NCI-H748 (cell line): ENCODE results near the gene ANK3.
A peak's percentile ranks its signal among the peaks of the same experiment; 100 is the strongest.

Experiments used
- DNase-seq: peaks from one replicate; lab custom pipeline; 2025; ENCODE audit not compliant: unreplicated experiment; lab: John Stamatoyannopoulos, UW

Gene ANK3

DNA sequence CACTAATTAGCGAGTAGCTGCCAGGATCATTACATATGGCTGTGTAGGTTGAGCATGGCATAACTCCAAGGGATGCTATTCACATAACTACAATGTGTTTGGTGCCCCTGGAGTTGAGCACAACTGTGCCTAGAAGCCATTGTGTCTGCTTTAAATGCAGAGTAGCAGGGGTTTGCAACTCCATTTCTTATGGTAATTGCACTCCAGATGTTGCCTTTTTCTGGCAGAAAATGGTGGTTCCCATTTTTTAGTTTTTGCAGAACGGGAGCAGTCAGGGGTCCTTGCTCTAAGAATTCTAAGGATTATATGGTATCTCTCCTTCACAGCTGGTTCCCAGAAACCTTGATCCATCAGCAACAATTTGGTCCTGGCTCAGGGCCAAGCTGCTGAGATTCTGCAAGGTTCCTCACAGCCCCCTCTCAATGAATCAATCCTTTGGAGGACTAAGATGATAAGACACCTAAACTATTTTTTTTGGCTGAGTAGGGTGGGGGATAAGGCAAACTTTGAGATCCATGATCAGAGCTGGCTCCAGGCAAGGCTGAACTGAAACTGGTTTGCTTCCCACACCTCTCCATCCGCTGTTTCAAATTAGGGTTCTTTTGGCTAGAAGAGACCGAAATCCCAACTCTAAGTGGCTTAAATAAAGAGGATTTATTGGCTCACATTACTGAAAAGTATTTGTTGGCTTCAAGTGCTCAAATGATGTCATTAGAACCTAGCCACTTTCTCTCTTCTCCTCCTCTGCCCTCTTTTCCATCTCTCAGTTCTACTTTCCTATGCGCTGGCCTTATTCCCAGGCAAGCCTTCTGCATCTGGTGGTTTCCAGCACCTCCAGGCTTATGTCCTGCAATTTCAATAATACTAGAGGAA lies 385.8 kb downstream of the ANK3 start:
- DNase-seq, result peak; percentile 6

DNA sequence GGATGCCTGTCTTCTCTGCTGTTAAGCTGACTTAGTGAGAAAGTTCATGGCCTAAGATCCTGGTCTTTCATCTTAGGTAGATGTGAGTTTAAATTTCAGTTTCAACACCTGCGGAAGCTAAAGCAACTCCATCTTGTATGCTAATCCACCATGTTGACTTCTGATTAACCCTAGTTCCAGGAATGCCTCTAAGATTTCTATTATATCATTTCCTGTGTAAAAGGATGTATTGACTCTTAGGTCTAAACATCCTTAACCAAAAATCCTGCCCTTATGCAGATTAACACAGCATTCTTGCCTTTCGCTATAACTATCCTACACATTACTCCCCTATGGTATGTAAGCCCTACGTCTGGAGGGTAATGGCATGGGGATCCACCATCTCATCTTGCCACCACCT lies 388.9 kb downstream of the ANK3 start:
- no peak for DNase-seq

DNA sequence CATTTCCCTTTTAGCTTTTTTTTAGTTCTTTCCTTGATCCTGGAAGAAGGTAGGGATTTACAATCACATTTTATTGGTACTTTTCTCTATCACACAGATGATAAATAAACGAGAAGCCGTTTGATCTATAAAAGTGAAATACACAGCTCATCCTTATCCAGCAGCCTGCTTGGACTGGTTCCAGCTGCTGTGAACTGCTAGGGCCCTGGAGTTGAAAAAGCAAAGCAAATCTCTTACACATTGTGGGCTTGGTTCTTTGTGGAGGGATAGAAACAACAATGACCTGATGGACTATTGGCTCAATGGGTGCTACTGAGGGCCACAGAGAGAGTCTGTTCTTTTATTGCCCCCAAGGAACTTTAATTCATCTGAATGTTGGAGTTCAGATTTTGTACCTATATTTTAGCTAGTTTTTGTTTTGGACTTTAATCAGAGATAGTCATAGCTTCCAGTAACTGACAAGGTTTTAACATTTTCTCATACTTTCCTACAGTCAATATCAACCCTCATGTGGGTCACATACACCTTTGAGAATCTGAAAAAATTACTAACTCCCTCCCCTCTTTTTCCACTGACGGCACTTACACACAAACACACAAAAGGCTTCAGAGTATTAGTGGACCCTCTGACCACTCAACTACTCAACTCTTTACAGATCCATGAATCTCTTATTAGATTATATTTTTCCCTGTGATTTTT lies 391.7 kb downstream of the ANK3 start:
- DNase-seq, result no peak

DNA sequence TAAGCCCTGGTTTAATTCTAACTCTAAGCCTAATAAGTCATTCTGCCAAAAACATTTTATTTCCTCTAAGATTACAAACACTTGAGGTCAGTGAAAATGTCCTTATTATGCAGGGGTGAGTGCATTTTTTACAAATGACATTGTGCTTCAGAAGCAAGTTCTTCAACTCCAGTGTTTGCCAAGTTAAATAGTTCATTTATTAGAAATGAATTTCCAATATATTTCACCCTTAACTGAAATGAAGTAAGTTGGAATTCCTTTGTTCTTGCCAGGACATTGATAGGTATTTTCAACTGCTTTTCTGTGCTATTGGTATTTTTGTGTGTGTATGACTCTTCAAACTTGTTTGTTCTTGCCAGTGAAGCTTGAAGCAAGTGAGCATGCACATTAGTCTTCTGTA lies 393.8 kb downstream of the ANK3 start:
- no peak for DNase-seq

DNA sequence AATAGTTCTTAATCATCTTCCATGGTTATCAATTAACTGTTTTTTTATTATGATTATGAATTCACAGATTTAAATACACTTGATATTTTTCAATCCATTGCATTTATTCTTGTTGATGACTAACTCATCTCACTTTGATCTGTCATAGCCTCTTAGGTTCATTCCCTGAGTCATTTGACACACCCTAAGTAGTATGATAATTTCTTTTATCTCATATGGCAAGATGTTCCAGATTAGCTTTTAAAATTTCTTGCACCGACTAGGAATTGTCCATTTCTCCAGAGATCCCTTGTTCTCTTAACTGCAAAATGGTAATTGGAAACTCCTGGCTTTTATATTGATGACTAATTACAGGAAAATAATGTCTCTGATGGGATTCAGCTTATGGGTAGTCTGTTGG lies 395.7 kb downstream of the ANK3 start:
- no peak for DNase-seq

DNA sequence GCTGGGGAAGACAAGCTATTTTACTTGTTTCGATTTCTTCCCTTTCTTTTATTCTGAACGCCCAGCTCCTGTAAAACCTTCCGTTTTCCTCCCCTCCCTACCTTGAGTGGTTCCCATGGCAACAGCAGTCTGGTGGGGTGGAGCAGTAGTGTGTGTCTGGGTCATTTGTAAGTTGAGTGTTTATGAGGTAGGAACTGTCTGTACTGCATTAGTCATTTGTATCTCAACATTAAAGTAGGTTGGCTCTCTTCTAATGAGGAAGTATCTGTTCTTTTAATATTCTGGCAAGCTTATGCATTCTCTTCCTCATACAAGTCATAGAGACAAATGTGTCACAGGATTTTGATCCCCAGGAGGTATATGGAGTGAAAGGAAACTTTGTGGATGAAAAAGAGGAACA lies 398.0 kb downstream of the ANK3 start:
- peak; percentile 95 for DNase-seq

DNA sequence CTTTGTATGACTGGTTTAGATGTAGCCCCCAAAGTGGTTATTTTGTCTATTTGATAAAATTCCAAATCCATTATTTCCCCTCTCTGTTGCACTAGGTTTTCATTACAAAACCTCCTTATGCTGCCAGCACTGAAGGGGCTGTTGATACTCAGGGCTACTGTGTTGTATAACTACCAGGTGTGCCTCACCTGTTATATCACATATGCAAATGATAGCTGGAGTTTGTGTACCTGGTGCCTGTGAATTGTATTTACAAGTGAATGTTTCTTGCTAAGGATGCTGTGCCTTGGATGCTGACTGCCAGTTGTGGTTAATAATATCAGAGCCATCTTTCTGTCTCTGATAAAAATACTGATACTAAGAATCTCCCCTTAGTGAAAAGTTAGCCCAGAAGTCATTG lies 398.6 kb downstream of the ANK3 start:
- peak; percentile 94 for DNase-seq

DNA sequence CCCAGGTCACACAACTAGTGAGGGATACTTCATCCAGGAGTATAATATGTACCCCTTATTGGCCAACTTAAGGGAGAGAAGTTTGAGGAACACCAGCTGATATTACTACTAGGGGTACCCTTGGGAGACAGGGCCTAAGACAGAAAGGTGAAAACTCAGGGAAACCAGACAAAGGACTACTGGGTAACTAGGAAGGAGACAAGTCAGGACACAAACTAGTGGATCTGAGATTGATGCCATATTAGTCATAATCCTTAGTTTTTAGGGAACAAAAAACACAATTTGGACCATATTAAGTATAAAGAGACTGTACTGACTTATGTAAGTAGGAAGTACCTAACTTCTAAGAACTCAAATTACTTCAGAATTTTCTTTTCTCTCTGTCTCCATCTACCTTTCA lies 404.0 kb downstream of the ANK3 start:
- DNase-seq, result no peak

DNA sequence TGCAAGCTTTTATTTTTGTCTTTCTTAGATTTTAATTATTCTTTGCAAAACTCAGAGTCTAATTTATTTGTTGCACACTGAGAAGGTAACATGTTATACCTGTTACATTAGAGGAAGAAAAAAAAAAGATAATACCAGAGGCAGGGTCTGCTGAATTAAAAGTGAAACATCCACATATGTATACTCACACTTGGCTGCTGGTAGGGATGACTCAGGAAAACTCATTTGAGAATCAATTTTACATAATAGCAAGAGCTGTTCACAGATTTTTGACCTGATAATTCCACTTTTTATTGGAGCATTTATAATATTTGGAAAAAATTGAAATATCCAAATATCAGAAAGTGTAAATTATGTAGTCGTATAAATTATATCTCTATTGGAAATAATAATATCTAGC lies 405.3 kb downstream of the ANK3 start:
- DNase-seq, result no peak

DNA sequence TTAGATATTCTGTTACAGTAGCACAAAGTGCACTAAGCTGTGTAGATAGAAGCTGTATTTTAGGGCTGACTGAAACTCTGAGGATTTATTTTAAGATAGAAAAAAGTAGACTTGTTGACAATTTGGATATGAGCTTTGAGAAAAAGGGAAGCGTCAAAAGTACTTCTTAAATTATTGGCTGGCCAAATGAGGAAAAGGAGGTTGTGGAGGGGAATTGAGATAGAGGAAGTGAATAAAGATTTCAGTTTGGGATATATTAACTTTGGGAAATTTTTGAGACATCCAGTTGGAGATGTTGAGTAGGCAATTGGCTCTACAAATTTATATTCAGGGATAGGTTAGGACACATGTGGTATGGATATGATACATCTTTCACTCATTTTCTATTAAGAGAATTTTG lies 409.3 kb downstream of the ANK3 start:
- DNase-seq, result no peak

DNA sequence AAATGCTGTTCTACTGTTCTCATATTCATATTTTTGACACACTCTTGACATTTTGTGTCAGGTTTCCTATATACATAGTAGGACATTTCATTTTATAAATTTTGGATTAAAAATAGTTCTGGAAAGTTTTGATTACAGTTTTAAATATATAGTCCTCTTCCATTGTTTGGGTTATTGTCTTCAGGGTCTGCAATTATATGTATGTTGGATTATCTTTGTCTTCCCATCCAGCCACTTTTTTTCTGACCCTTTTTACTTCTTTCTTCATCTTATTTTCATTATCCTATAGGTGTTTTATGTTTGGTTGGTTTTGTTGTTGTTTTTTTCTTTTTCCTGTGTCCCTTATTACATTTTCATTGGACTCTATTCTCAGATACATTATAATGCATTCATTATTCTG lies 412.2 kb downstream of the ANK3 start:
- DNase-seq, result no peak

DNA sequence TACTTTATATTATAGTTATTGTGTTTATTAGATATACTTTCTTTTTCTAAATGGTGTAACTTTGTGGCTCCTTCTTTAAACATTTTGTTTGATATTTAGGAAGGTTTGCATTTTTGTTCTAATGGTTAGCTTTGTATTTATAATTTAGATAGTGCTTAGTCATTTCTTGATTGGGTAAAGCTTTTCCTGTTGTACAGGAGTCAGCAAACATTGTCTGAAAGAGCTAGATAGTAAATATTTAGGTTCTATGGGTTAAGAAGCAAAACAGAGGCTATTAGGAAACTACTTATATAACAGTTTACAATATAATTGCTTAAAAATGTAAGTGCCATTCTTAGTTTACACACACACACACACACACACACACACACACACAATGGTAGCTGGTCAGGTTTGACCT lies 412.8 kb downstream of the ANK3 start:
- no peak for DNase-seq
